Medulla oblongata (tissue), 1 donor: ENCODE measurements around the gene TMEM156.
A peak's percentile ranks its signal among the peaks of the same experiment; 100 is the strongest.
"Not testable (repeated sequence)": the region's sequence is repeated elsewhere in the genome, so short reads cannot be mapped to it uniquely, and the experiment has no call there.

Experiments used
- DNase-seq: peaks from one replicate; pipeline ENCODE4 v3.0.0-alpha.2; 2015; ENCODE audit errors: extremely low spot score

Gene TMEM156

DNA sequence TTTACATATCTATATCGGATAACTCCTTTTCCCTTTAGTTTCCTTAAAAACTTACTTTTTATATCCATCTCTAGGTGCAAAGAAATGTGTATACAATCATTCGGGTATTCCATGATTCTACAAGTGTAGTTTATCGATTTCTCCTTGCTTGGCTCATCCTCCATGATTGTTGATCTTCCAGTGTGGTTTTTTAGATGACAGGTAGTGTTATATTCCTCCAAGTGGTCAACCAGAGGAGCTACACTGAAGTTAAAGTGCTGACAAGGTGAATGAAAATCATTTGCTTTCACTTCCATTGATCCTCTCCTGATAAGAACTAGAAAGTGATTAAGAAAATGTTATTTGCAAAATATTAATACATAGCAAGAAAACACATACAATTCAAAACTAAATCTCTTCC is 38.5 kb downstream of the TMEM156 start:
- no peak for DNase-seq

DNA sequence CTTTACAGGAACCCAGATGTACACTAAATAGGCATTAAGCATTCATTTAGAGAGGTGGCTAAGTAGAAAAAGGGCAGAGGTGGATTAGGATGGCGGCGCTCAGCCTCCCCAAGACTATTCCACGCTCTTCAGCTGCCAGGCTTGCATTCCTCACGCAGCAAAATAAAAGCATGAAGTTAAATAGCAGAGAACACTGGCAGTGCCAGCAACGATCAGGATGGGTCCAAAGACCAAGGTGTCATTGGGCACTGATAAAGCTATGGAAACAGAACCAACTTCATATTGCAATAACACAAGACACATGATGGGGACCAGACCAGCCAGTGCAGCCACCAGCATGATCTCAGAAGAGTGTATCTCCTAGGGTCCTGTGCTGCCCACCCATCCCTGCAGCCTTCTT is 42.0 kb downstream of the TMEM156 start:
- DNase-seq, result no peak

DNA sequence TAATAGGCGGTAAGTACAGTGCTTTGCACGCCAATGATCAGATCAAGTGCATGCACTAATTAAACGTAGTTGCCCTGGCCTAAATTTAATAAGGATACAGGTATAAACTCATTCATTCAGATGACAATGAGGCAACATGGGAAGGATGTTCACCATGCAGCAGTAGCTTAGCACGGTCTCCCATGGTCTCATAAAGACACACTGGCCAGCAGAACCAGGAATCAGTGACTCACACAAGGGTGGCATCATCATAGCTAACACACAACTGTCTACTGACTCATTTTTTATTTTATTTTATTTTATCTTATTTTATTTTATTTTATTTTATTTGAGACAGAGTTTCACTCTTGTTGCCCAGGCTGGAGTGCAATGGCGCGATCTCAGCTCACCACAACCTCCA is 42.7 kb downstream of the TMEM156 start:
- DNase-seq, result no peak

DNA sequence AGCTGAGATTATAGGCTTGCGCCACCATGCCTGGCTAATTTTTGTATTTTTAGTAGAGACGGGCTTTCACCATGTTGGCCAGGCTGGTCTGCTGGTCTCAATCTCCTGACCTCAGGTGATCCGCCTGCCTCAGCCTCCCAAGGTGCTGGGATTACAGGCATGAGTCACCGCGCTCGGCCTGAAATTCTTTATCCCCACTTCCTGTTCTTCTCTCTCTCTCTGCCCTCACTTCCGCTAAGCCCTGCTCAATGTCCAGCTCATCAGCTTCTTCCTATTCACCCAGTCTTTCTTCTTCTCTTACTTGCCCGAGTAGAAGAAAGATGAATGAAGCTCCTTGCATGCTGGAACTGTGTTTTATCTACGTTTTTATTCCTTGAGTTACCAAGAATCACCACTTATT is 43.9 kb downstream of the TMEM156 start:
- not testable (repeated sequence) for DNase-seq

DNA sequence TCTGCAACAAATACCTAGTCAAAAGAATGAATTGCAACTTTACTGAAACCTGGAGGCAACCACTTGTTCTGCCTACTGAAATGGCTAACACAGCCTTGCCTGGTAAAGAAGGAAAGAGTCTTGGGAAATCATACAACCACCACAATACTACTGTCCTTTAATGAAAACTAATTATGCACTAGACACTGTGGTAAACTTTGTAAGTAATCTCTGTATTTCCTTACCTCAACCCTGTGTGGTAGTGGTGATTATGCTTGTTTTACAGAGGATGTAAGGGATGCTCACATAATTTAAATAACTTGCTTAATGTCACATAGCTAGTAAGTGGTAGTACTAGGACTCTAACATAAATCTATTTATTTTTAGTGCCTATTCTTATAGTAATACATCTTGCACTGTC is 44.7 kb downstream of the TMEM156 start:
- no peak for DNase-seq

DNA sequence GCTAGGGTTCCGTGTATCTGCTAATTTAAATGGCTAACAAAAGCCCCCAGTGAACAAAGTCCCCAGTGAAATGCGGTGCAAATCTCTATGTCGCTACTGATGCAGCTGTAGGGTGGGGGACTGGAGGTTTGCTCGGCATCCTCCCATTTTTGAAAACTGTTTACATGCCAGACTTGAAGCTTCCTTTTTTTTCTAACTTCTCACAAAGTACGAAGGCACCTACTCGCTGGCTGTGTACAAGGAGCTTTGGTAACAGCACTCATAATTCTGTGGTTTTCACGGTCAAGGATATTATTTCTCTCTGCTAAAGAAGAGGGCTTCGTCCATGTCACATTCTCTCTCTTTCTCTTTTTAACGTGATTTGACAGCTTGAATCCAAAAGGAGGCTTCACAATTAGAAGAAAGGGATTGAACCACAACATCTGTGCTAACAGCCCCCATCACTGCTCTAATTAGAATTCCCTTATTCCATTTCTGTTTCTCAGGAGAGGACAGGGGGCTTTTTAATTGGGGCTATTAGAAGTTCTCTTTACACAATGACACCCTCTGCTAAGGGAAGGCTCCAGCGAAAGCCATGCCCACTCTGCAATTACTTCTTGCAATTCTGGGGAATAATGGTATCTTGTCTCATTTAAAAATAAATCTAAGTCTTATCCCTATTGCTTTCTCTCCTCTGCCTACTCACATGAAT is 46.7 kb downstream of the TMEM156 start:
- DNase-seq, result no peak

DNA sequence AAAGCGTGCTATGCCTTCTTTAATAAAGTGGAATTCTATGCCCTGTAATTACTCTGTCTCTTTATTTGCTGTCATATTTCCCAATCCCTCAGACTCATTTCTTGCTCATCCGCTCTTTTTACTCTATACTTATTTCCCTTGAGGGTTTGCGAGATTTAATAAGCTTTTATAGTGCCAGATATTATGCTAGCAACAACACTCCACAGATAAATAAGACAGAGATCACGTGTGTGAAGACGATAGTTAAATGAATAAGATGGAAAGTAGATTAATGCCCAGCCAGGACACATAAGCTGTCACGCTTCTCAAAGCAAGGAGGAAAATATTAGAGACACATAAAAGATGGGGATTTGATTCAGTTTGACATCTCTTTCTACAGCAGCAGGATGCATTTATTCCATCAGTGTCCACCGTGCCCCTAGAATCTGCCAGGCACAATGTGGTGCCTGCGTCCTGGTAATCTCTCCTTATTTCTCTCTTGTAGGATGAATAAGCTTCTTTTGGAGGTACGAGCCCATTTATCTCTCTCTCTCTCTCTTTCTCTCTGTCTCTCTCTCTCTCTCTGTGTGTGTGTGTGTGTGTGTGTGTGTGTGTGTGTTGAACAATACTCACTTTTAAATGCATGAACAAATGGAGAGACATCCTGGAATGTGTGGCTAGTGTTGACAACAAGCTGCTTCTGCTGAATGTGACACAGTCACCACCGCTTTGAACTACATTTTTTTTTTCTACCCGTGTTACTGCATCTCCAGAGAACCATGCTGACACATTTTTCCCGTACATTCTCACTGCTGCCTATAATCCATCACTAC is 48.2 kb downstream of the TMEM156 start:
- DNase-seq, result peak; percentile 19

DNA sequence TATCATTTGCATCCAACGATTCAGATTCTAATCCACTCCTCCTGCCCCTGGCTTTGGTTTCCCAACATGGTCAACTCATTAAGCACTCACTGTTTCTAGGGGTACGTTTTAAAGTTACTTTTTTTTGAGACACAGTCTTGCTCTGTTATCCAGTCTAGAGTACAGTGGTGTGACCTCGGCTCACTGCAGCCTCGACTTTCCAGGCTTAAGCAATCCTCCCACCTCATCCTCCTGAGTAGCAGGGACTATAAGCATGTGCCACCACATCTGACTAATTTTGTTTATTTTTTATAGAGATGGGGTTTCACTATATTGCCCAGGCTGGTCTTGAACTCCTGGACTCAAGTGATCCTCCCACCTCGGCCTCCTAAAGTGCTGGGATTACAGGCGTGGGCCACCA is 48.9 kb downstream of the TMEM156 start:
- DNase-seq, result no peak

DNA sequence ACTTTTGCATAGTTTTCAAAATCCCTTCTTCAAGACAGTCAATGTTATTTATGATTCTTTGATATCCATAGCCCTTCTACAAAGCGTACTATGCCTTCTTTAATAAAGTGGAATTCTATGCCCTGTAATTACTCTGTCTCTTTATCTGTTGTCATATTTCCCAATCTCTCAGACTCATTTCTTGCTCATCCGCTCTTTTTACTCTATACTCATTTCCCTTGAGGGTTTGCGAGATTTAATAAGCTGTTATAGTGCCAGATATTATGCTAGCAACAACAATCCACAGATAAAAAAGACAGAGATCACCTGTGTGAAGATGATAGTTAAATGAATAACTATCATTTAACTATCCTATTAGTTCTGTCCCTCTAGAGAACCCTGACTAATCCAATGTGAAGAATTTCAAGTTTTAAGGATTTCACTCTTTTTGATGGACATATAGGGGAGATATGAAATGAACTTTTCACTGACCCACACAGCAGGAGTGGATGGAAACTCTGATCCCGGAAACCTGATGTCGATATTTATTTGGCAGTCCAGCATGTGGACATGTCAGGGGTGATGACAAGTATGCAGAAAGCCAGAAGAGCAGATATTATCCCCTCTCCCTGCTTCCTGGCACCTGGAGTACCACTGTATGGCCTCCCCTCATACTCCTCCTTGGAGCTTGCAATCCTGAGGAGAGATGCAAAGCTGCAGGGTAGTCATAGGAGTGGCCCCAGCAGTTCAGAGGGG is 49.7 kb downstream of the TMEM156 start:
- no peak for DNase-seq

DNA sequence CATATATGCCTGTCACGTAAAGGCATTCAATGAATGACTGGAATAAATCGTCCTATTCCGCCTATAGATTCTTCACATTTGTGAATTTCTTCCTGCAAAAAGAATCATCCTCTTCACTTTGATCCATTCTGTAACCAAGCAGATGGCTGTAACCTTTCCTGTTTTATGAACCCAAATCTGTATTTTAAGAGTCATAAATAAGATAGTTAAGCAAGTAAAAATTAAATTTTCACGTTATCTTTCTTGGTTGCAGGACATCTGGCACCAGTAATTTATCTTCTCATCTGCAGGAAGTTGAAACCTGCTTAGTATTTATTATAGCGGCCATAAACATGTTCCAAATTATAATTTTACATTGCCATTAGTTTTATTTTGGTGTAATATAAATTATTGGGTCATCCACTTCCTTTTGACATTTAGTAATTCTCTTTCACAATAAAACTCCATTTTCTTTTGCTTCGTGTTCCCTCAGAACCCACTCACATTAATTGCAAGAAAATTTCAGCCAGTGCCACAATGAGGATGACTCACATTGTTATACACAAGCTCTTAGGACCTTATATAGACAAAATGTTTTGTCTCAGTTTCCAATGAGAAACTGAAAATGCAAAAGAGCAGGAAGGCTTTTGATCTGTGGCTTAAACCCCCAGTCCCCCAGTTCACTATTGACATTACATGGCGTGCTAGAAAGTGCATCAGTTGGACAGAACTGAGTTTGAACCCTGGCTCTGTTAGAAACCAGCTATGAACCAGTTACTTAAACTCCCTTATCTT is 51.1 kb downstream of the TMEM156 start:
- no peak for DNase-seq

DNA sequence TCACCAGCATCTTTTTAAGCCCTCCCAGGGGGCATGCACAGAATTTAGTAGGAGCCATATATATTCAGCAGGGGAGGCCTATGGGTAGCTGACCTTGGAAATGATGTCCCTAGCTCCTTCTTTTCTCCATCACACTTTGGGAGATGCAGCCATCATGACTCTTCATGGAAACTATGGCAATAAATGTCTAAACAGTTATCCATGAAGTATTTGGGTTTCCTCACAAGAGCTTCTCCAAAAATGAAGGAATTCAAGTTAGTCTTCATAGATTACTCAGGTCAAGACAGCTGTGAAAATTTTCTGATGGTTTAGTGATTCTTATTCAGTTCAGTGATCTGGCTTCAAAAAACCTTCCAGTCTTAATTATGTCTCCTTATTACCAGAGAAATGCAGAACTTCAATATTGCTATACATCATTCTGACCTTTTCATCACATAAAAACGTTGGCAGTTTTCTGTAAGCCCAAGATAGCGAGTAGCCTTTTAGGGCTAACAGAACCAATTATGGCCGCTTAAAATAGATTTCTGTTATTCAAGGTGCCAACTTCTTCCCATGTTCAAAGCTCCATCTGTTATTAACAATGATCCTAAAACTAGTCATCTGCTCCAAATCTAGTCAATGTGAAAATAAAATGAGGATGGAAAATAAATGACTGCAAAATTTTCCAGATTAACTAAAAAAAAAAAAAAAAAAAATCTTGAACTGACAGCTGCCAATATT is 52.5 kb downstream of the TMEM156 start:
- DNase-seq, result no peak

DNA sequence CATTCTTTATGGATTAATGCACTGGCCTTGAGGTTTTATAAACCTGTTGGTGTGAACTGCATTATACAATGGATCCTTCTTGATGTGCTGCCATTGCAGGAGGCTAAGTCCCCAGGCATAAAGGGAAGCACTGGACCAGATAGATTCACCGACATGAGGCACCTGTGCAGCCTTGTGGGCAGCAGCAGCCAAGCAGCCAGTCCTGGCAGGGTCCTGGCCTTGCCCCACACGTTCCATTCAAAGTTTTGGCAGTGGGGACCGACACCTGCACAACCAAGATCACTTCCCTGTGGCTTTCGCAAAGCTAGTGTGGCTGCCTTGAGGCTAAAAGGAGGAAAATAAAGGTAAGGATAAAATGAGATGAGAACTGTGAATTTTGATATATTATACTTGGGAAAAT is 53.1 kb downstream of the TMEM156 start:
- no peak for DNase-seq

DNA sequence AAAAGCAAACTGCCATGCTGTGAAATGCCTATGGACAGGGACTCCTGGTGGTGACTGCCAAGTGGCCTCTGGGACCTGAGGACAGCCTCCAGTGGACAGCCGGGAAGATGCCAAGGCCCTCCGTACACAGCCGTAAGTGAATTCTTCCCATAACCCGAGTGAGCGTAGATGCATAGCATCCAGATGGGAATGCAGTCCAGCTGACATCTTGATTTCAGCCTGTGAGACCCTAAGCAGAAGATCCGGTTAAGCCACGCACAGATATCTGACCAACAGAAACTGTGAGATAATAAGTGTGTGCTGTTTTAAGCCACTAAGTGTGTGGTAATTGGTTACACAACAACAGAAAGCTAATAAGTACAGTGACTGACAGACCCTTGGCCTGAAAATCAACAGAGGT is 55.9 kb downstream of the TMEM156 start:
- DNase-seq, result no peak

DNA sequence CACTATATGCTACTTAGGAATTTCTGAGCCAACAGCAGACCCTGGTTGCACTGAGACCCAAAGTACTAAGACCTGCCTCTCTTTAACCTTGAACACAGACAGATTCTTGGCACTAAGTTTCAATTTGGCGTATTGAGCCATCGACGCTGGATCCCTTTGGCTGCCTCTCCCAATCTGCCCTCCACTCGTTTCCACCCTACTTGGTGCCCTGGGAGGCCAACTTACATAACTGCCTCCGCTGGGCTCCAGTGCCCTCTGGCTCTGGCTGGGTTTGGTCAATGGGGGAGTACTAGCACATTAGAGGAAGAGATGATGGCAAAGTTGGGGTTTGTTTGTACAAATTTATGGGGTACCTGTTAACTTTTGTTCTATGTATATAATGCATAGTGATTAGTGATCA is 63.5 kb downstream of the TMEM156 start:
- DNase-seq, result no peak

DNA sequence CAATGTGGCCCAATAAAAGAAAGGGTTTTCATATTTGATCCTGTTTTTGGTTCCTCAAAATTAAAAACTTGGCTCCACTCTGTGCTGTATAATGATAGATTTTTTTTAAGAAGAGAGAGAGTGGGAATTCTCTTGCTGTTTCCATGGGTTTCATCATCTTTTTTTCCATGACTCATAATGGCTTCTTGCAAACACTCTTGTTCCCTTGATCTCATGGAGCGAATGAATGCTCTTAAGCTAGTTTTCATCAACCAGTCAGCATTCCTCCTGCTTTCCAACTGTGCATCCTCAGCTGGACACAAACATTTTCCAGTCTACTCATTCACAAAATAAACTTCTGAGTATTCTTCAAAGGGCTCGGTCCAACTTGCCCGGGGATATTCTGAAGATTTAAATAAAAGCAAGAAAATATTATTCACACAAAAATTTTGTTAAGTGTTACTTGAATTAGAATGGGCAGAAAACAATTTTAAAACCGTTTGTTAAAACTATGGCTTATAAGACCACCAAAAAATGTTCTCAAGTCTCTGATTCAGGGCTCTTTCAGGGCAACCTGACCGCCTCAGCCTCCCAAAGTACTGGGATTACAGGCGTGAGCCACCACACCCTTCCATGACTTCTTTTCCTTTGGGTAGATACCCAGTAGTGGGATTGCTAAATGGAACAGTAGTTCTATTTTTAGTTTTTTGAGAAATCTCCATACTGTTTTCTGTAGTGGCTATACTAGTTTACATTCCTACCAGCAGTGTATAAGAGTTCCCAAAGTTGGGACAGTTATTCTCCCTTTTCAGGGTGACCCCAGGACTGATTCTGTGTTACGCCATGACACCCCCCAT is 64.7 kb downstream of the TMEM156 start:
- DNase-seq, result peak; percentile 20

DNA sequence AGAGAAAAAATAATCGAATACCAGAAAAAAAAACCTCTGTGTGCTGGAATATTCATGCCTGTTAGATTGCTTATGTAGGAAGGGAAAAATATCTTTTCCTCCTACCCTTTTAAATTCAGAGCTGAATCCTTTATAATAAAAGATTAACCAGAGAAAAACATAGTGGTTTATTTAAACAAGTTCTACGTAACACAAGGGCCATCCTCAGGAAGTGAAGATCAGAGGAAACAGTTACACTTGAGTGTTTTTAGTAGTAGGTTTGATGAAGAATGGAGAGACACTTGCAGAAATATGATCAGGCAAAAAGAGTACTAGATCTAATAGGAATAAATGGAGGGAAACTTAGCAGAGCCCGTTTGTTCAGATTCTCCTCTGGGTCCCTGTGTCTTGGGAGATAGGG is 66.3 kb downstream of the TMEM156 start:
- no peak for DNase-seq

DNA sequence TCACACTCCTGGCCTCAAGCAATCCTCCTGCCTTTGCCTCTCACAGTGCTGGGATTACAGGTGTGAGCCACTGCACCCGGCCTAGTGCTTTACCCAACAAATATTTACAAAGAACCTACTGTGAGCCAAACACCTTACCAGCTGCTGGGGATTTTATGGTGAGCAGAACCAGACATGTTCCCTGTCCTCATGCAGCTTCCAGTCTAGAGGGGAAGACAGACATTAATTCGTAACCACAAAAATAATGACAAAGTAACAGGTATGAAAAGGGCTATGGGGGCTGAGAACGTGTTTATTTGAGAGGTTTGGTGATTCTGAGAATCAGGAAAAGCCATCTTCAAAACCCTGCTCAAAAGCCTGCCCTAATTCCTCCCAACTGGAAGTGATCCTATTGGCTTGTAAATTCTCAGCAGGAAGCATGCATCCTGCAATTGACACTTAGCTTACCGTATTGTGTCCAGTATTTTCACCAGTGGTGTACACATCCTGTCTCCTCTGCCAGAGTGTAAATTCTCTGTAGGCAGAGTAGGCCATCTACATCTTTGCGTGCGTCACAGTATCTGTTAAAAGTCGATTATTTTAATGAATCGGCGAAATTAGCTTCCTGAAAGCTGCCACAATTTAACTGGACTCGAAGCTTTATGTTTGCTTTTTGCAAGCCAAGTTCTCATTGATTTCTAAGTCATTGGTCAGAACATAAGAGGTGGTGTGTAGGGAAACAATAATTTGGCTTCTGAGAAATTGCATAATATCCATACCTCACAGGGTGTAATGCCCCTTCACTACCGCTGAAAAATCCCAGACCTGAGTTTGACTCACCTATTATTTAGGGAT is 67.0 kb downstream of the TMEM156 start:
- DNase-seq, result no peak

DNA sequence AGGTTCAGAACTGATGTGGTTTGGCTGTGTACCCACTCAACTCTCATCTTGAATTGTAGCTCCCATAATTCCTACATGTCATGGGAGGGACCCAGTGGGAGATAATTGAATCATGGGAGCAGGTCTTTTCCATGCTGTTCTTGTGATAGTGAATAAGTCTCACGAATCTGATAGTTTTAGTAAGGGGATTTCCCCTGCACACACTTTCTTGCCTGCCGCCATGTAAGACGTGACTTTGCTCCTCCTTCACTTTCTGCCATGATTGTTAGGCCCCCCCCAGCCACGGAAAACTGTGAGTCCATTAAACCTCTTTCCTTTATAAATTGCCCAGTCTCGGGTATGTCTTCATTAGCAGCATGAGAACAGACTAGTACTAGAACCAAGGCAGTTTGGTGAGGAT is 73.0 kb downstream of the TMEM156 start:
- DNase-seq, result not testable (repeated sequence)

DNA sequence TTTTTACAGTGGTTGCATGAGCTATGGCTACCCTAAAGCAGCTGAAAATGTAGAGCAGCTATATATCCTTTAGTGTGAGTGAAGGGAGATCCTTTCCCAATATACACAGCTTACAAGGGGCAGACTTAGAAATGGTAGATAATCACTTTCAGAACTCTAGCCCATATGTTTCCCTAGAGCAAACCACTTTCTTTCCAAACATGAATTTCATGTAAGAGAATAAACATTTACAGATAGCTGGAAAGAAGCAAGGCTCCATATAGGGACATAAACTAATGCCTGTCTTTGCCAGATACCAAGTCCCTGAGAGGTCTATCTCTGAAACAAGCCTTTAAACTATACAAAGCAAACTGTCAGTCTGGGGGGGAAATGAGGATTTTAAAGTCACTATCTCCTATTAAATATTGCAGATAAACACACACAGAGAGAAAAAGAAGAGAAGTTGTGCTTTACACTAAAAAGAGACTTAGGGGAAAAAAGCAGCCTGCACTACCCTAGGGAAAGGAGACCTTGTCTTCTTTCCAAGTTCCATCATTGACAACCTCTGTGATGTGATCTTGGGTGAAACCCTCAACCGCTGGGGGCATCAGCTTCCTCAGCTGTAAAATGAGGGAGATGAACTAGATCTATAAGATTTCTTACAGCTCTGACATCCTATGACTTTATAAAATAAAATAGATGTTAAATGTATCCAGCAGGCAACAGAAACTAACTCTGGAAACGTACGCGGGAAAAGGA is 73.6 kb downstream of the TMEM156 start:
- DNase-seq, result no peak
